ENCODE results near the gene SLC17A2.
"Not testable (repeated sequence)": the region's sequence is repeated elsewhere in the genome, so short reads cannot be mapped to it uniquely, and the experiment has no call there.

Gene SLC17A2

GRCh38 chr6:25952535-25952934, 22.0 kb upstream of the SLC17A2 start:
- DNase-seq (ENCODE audit: low read depth): no peak

GRCh38 chr6:25951296-25952032, 21.0 kb upstream of the SLC17A2 start:
- no peak for DNase-seq (ENCODE audit: low read depth)

- DNase-seq (ENCODE audit: low read depth): no peak
Observed at GRCh38 chr6:25950297-25950696, 19.8 kb upstream of the SLC17A2 start.

- DNase-seq (ENCODE audit: low read depth): no peak
Observed at GRCh38 chr6:25949695-25950094, 19.2 kb upstream of the SLC17A2 start.

GRCh38 chr6:25947492-25947891, 17.0 kb upstream of the SLC17A2 start:
- DNase-seq (ENCODE audit: low read depth): not testable (repeated sequence)

- DNase-seq (ENCODE audit: low read depth): no peak
Observed at GRCh38 chr6:25946631-25947030, 16.1 kb upstream of the SLC17A2 start.

GRCh38 chr6:25945738-25946137, 15.2 kb upstream of the SLC17A2 start:
- DNase-seq (ENCODE audit: low read depth): not testable (repeated sequence)

GRCh38 chr6:25944688-25945574, 14.4 kb upstream of the SLC17A2 start:
- DNase-seq (ENCODE audit: low read depth): no peak

GRCh38 chr6:25943887-25944286, 13.4 kb upstream of the SLC17A2 start:
- DNase-seq (ENCODE audit: low read depth): no peak

GRCh38 chr6:25942561-25943147, 12.2 kb upstream of the SLC17A2 start:
- peak; percentile 62 for DNase-seq (ENCODE audit: low read depth)

- no peak for DNase-seq (ENCODE audit: low read depth)
Observed at GRCh38 chr6:25939593-25939992, 9.1 kb upstream of the SLC17A2 start.

GRCh38 chr6:25935953-25936352, 5.5 kb upstream of the SLC17A2 start:
- no peak for DNase-seq (ENCODE audit: low read depth)

- no peak for DNase-seq (ENCODE audit: low read depth)
Observed at GRCh38 chr6:25934735-25935313, 4.3 kb upstream of the SLC17A2 start.

GRCh38 chr6:25934156-25934555, 3.7 kb upstream of the SLC17A2 start:
- DNase-seq (ENCODE audit: low read depth): no peak

- no peak for DNase-seq (ENCODE audit: low read depth)
Observed at GRCh38 chr6:25931411-25931709, 869 bp upstream of the SLC17A2 start.

GRCh38 chr6:25929785-25930184, 706 bp downstream of the SLC17A2 start:
- not testable (repeated sequence) for DNase-seq (ENCODE audit: low read depth)

GRCh38 chr6:25928562-25929324, 1.7 kb downstream of the SLC17A2 start:
- DNase-seq (ENCODE audit: low read depth): no peak

GRCh38 chr6:25927756-25928216, 2.7 kb downstream of the SLC17A2 start:
- DNase-seq (ENCODE audit: low read depth): peak; percentile 59

GRCh38 chr6:25927178-25927577, 3.3 kb downstream of the SLC17A2 start:
- no peak for DNase-seq (ENCODE audit: low read depth)

GRCh38 chr6:25925876-25926275, 4.6 kb downstream of the SLC17A2 start:
- no peak for DNase-seq (ENCODE audit: low read depth)

GRCh38 chr6:25922301-25922700, 8.2 kb downstream of the SLC17A2 start:
- DNase-seq (ENCODE audit: low read depth): peak; percentile 86

Measured in fibroblast of gingiva (primary cell).